ENCODE data around the gene FANCF. TPM values are rescaled to one million over a fixed set of nuclear protein-coding genes. Genes with fewer than 3 reads are reported as not detected.

The FANCF gene
- polyA plus RNA-seq, 1 of the 3 experiments (the other 2 are of a cell fraction) = 4.3 TPM

DNA sequence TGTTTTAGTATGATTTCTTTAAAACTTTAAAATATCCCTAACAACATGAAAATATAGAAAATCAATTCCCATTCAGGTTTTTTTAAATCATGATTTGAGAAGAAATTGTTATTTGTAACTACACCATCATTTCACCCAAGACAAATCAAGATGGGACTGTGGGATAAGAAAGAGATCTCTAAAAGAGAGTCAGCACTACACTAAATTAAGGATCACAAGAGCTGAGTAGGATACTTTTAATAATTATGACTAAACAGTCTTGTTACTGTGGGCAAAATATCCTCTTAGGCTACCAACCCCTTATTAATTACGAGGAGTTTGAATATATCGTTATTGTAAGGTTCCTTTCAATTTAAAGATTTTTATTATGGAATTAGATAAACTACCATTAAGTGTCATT lies 43.7 kb upstream of the FANCF start:
- no peaks in the 10 kb centered on the region for H3F3A ChIP-seq (replicated peaks; ENCODE audit: insufficient read depth)
- no peak for DNase-seq
- ChIA-PET CTCF (interaction anchor here (3.1 kb wide), 1 partner anchor 118 kb away, joined by 25 read pairs; no protein-coding TSS in a partner anchor), POLR2A (no interaction called here)
- no peak overlapping the region for H3K9ac ChIP-seq
- H3K9me3 ChIP-seq = no peaks in the 10 kb centered on the region
- H3K27me3 ChIP-seq (ENCODE audit: insufficient read depth) = peaks cover 17% of the 10 kb centered on the region; the same call in 1 of the 2 replicates
- 55% methylated on average over 2 of the region's 2 CpGs for WGBS (ENCODE audit: low lambda C conversion rate)
- TF ChIP-seq POLR2AphosphoS5 (IDR thresholded peaks at IDR 0.05; ENCODE audit: low read depth, low read length) (no peak), NRF1 (IDR thresholded peaks at IDR 0.05; ENCODE audit: low read depth, low read length) (no peak)
- H2AFZ ChIP-seq (ENCODE audit: low read depth) = no peak overlapping the region
- peaks cover 0 to 8% of the 10 kb centered on the region in 2 experiments; a peak in 1 of 4 replicates for H3K4me1 ChIP-seq (ENCODE audit: control insufficient read depth in 1 of 2, insufficient read depth in 2 of 2, low read depth in 1 of 2, low read length in 1 of 2)
- no peak overlapping the region for H3K27ac ChIP-seq (ENCODE audit: low read depth in 2 of 2, low read length in 1 of 2)
- no peaks in the 10 kb centered on the region for H3K79me2 ChIP-seq (ENCODE audit: insufficient read depth)
- H4K20me1 ChIP-seq (ENCODE audit: insufficient read depth) = no peaks in the 10 kb centered on the region
- no peaks in the 10 kb centered on the region for H3K9me2 ChIP-seq
- H3K4me2 ChIP-seq = no peak overlapping the region
- no peaks in the 10 kb centered on the region for H3K36me3 ChIP-seq (replicated peaks in 1 of 2; ENCODE audit: control insufficient read depth in 1 of 2, insufficient read depth in 2 of 2, low read length in 1 of 2)
- H3K4me3 ChIP-seq (ENCODE audit: low read depth in 2 of 2, low read length in 1 of 2) = no peak overlapping the region

DNA sequence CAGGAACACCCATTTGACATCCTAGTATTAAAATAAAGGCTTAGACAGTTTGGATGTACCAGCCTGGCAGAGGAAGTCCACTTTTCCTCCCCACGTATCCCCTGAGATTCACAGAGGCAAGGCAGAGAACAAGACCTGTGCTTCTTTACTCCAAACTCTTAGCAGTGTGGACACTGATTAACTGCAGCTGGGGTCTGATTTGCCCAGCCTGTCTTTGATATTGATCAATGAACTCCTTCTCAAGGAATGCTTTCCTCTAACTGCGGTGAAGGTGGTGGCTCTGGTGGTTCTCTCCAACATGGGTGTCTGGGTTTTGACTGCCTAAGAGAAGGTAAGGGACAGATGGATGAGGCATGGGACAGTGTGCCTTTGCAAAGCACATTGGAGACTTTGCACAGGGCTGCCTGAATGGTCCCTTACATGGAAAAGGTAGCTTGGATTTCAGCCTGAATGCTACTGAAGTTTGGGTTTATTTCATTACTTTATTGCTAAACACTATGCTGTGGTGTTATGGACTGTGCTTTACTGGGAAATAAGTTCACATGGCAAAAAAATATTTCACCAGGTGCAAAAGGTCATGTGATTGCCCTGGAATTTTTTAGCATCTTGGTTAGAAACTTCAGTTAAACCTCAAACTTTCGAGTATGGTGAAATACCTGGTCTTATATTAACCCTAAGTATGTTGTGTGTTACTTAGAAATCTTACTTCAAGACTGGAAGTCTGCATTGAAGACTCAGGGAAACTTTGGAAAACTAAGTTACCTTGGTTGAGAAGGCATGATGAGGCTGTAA lies 42.6 kb upstream of the FANCF start:
- Histone ChIP-seq H4K20me1 (ENCODE audit: insufficient read depth) (no peaks in the 10 kb centered on the region), H3K27ac (ENCODE audit: low read depth in 2 of 2, low read length in 1 of 2) (no peak overlapping the region), H3F3A (replicated peaks; ENCODE audit: insufficient read depth) (no peaks in the 10 kb centered on the region), H3K9ac (no peak overlapping the region), H3K9me2 (no peaks in the 10 kb centered on the region), H3K79me2 (ENCODE audit: insufficient read depth) (no peaks in the 10 kb centered on the region), H3K4me2 (no peak overlapping the region), H3K27me3 (ENCODE audit: insufficient read depth) (peaks cover 17% of the 10 kb centered on the region; the same call in 1 of the 2 replicates), H2AFZ (ENCODE audit: low read depth) (no peak overlapping the region), H3K4me1 (ENCODE audit: control insufficient read depth in 1 of 2, insufficient read depth in 2 of 2, low read depth in 1 of 2, low read length in 1 of 2) (peaks cover 0 to 8% of the 10 kb centered on the region in 2 experiments; a peak in 1 of 4 replicates), H3K36me3 (replicated peaks in 1 of 2; ENCODE audit: control insufficient read depth in 1 of 2, insufficient read depth in 2 of 2, low read length in 1 of 2) (no peaks in the 10 kb centered on the region), H3K4me3 (ENCODE audit: low read depth in 2 of 2, low read length in 1 of 2) (no peak overlapping the region), H3K9me3 (no peaks in the 10 kb centered on the region)
- ChIA-PET POLR2A (no interaction called here), CTCF (no interaction called here)
- WGBS (ENCODE audit: low lambda C conversion rate) = 61% methylated on average over 3 of the region's 3 CpGs
- TF ChIP-seq ELF1 (IDR thresholded peaks at IDR 0.05) (no peak), POLR2AphosphoS5 (IDR thresholded peaks at IDR 0.05; ENCODE audit: low read depth, low read length) (no peak), TAF1 (IDR thresholded peaks at IDR 0.05; ENCODE audit: borderline replicate concordance, low read depth, low read length) (no peak), TEAD4 (IDR thresholded peaks at IDR 0.05; ENCODE audit: borderline replicate concordance, insufficient read depth) (no peak), YY1 (IDR thresholded peaks at IDR 0.05; ENCODE audit: low read depth) (no peak), FOXM1 (IDR thresholded peaks at IDR 0.05; ENCODE audit: low read depth) (no peak), RXRA (IDR thresholded peaks at IDR 0.05; ENCODE audit: borderline replicate concordance, low read depth) (no peak), RCOR1 (IDR thresholded peaks at IDR 0.05; ENCODE audit: low read length) (no peak), FOXJ3 (CRISPR knock-in tag; IDR thresholded peaks at IDR 0.05) (no peak), MXI1 (IDR thresholded peaks at IDR 0.05; ENCODE audit: low read depth, low read length) (no peak), RFX5 (IDR thresholded peaks at IDR 0.05; ENCODE audit: low read length) (no peak), GABPA (IDR thresholded peaks at IDR 0.05; ENCODE audit: low read depth) (no peak), RAD21 (IDR thresholded peaks at IDR 0.05; ENCODE audit: low read length) (no peak)
- TF ChIP-seq, protein P1, sequence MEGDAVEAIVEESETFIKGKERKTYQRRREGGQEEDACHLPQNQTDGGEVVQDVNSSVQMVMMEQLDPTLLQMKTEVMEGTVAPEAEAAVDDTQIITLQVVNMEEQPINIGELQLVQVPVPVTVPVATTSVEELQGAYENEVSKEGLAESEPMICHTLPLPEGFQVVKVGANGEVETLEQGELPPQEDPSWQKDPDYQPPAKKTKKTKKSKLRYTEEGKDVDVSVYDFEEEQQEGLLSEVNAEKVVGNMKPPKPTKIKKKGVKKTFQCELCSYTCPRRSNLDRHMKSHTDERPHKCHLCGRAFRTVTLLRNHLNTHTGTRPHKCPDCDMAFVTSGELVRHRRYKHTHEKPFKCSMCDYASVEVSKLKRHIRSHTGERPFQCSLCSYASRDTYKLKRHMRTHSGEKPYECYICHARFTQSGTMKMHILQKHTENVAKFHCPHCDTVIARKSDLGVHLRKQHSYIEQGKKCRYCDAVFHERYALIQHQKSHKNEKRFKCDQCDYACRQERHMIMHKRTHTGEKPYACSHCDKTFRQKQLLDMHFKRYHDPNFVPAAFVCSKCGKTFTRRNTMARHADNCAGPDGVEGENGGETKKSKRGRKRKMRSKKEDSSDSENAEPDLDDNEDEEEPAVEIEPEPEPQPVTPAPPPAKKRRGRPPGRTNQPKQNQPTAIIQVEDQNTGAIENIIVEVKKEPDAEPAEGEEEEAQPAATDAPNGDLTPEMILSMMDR (IDR thresholded peaks at IDR 0.05) = no peak
- TF ChIP-seq, protein P2, sequence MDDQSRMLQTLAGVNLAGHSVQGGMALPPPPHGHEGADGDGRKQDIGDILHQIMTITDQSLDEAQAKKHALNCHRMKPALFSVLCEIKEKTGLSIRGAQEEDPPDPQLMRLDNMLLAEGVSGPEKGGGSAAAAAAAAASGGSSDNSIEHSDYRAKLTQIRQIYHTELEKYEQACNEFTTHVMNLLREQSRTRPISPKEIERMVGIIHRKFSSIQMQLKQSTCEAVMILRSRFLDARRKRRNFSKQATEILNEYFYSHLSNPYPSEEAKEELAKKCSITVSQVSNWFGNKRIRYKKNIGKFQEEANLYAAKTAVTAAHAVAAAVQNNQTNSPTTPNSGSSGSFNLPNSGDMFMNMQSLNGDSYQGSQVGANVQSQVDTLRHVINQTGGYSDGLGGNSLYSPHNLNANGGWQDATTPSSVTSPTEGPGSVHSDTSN (IDR thresholded peaks at IDR 0.05) = no peak
- no peak for DNase-seq
